GM18861 (cell line): Measurements from ENCODE around the gene NR5A2.

Source experiments
- ATAC-seq: cut with Tn5 transposase; IDR thresholded peaks from one replicate; pipeline ENCODE4 v1.9.1; 2021; ENCODE audit not compliant: unreplicated experiment

The NR5A2 gene

DNA sequence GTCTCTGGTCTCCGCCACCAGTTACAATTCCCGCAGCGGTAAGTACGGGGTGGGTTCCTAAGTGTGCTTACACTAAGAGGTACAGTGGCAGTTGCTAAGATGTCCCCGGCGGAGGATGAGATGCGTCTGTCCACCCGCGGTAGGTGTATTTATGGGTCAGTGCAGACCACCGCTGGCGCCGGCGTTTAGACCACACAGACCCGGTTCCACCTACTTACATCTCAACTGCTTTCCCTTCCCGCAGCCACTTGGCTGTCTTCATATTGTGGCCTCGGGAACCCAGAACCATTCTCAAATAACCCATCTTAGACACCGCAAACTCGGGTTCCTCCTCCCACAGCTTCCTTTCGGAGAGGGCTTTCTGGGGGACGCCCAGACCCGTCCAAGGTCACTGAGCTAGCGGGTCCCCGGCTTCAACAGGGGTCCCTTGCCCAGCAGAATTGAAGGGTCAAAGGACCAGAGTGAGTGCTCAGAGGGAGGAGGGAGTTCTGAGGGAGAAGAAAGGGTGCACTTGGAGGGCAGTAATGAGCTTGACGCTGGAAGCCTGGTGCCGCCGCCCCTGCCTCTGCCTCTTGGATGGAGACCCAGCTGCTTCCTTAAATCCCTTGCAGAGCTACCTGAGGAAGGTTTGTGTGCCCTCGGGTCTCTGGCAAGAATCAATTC is 8.6 kb downstream of the NR5A2 start:
- no peak for ATAC-seq

DNA sequence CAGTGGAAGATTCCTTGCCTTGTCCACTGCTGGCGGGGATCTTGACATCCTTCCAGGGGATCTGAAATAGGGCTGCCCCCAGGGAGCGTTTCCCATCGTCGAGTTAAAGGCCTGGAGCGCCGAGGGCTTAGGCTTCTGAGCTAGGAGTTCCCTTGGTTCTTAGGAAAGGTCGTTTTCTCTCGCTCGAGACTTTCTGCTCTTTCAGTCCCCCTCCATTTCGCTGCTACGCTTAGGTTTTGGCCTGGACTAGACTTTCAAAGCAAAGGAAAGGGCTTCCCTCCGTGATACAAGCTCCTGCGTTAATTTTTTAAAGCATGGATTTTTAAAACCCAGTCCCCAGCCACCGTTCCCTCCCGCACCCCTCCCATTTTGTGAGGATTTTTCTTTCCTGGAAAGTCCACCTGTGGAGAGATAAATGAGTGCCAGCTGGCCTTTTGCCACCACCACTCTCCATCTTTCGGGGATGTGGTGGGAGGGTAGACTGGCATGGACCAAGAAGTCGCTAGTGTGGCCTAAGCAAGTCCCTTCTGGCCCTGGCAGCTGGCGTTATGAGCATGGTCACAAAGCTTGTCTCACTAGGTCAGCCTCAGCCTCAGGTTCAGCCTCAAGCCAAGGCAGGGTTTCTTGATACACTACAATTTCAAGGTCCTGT is 9.2 kb downstream of the NR5A2 start:
- ATAC-seq = no peak

DNA sequence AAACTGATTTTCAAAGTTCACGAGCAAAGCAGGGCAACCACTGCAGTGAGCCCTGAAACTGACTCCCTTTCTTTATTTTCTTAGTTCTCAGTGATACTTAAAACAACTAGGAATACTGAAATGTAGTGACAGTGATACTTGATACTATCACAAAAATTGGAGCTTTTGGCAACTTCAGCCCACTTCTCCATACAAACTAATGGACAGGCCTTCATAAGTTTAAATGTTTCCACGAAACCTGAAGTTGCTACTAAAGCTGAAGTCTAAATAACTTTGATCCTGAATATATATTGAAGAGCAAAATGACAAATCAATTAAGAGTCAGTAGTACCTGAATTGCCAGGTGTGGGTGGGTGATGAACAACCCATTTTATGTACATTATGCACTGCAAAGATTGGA is 10.0 kb downstream of the NR5A2 start:
- ATAC-seq = no peak

- ATAC-seq = no peak
Measured at GRCh38 chr1:200037904-200038303, 10.4 kb downstream of the NR5A2 start.

GRCh38 chr1:200038325-200038980 is 10.9 kb downstream of the NR5A2 start:
- ATAC-seq = no peak

- ATAC-seq = no peak
Measured at GRCh38 chr1:200038981-200039848, 11.7 kb downstream of the NR5A2 start.

DNA sequence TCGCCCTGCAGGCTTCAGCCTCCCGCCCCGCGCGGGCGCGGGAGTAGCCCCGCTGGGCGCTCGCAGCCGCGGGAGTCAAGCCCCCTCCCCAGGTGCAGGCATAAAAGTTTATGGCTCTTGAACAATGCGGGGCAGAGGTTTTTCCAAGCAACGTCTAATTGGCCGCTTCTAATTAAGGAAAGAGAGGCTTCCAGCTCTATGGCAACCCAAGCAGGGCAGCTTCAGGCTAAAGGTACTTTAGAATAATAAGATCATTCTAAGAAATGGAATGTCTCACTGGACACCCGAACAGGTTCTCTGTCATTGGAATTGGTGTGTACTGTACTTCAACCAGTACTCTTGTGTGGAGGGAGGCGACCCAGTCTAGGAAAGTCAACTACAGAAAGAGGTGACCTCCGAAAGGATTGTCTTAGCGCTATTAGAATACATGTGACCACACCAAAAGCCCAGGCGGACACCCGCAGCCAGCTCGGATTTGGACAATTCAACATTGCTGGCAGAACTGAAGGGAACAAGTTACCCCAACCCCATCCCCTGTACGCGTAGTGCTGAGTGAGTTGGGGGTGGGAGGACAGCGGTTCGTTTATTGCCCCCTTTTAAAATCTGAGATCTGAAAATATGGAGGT is 12.5 kb downstream of the NR5A2 start:
- no peak for ATAC-seq

DNA sequence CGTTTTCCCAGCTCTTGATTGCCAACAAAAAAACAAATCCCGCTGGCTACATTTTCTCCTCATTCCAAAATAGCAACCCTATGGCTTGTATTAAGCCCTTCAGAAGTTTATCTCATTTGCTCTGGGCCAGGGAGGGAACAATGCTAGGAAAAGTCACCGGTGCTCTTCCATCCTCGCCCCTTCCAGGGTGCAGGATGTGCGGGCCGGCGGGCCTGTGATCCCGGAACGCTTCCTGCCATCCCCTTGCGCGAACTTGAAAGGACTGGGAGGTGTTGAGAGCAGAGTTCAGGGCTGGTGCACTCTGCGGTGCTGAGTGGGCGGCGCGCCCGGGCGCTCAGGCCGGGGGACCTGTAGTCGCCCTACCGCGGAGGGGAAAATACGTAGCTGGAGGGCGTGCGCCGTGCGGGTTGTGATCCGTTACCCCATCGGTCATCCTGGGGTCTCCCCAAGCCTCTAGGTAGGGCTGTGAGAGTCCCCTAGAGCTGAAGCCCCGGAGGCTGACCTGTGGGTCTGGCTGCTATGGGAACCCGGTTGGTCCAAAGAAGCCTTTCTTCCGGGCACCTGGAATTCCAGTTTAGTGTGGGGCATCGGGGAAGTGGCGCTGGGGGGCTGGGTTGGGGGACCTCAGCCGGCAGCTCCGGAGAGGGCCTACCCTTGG is 13.1 kb downstream of the NR5A2 start:
- no peak for ATAC-seq

GRCh38 chr1:200041337-200042118 is 14.0 kb downstream of the NR5A2 start:
- no peak for ATAC-seq

GRCh38 chr1:200042119-200042551 is 14.6 kb downstream of the NR5A2 start:
- ATAC-seq = no peak

DNA sequence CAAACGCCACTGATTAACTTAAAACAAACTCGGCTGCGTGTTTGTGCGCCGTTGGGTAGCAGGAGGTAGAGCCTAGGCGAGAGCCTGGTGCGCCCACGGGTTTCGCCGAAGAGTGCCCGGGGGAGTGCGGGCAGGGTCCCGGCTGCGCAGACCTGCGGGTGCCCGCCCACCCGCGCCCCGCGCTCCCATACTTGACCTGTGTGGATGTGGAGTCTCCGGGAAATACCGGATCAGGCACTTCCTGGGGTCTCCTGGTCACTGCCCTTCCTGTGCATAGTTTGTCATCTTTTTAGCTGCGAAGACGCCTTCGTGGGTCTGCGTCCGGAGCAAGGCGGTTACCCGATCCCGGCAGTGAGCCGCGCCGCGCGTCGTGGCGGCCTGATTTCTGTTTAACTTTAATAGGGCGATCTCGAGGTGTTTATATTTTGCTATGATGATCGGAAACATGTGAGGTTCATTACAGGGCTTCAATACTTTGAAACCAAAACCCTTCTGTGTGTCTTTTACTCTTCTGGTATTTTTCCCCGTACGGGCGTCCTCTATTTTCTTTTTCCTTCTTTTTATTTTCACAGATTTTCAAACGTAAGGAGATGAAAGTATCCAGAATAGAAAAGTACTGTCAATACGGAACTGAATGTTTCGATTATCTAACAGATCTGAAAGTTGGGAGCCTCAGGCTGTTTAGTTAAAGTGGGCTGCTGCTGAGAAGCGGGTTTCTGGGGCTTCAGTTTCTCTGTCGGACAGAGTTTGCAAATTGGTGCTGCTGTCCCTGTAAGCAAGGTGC is 15.2 kb downstream of the NR5A2 start:
- ATAC-seq = no peak

DNA sequence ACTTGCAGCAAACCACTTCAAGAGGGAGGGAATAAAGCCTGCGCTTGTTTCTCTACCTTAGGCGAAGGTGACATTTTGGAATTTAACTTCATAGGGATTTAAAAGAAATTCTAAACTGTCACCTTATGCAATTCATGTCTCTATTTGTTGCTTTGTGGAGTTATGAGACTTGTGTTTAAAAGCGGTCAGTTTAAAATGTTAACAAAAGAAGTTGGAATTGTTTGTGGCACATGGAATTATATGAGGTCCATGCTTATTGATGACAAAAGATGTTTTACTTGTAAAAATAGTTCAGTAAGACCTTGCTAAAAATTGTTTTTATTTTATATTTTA is 15.8 kb downstream of the NR5A2 start:
- ATAC-seq = no peak

GRCh38 chr1:200046115-200046514 is 18.6 kb downstream of the NR5A2 start:
- no peak for ATAC-seq

- ATAC-seq = no peak
Measured at GRCh38 chr1:200048244-200048643, 20.7 kb downstream of the NR5A2 start.

GRCh38 chr1:200049810-200050209 is 22.3 kb downstream of the NR5A2 start:
- no peak for ATAC-seq

GRCh38 chr1:200051620-200052019 is 24.1 kb downstream of the NR5A2 start:
- ATAC-seq = no peak

- no peak for ATAC-seq
Measured at GRCh38 chr1:200053091-200053490, 25.6 kb downstream of the NR5A2 start.

- no peak for ATAC-seq
Measured at GRCh38 chr1:200053646-200054045, 26.1 kb downstream of the NR5A2 start.

DNA sequence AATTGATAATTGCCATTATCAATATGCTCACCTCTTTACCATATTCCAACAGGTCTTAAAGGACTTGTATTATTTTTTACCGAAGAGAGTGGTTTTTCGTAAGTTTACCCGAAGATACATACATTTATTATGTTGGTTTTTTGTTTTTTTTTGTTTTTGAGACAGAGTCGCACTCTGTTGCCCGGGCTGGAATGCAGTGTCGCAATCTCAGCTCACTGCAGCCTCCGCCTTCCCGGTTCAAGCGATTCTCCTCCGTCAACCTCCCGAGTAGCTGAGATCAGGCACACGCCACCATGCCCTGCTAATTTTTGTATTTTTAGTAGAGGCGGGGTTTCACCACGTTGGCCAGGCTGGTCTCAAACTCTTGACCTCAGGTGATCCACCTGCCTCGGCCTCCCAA is 30.8 kb downstream of the NR5A2 start:
- ATAC-seq = no peak
